GM12864 (cell line): ENCODE results near the gene RMI2.

ENCODE experiments used
- DNase-seq: peaks from one replicate; pipeline ENCODE4 v3.0.0-alpha.2; 2011; ENCODE audit warnings: low read depth
- H3K4me3 ChIP-seq: 2 replicates; pipeline ENCODE4 v1.5.1; 2011; ENCODE audit warnings: mild to moderate bottlenecking, low read depth, low read length, control low read depth
- CTCF ChIP-seq: IDR thresholded peaks from 2 replicates; pipeline ENCODE4 v1.5.1; 2011; ENCODE audit warnings: low read depth, mild to moderate bottlenecking, moderate library complexity, low read length, control low read depth, inconsistent platforms; ENCODE audit errors: missing control alignments

The RMI2 gene

GRCh38 chr16:11356573-11357331 is 11.5 kb downstream of the RMI2 start:
- no peak for DNase-seq
- TF ChIP-seq CTCF = peak; percentile 78
- no peak overlapping the region for H3K4me3 ChIP-seq

- TF ChIP-seq CTCF = no peak
- no peak for DNase-seq
- no peak overlapping the region for H3K4me3 ChIP-seq
Observed at GRCh38 chr16:11358531-11358930, 13.3 kb downstream of the RMI2 start.

GRCh38 chr16:11359370-11359769 is 14.1 kb downstream of the RMI2 start:
- DNase-seq = no peak
- no peak overlapping the region for H3K4me3 ChIP-seq
- no peak for TF ChIP-seq CTCF

- no peak overlapping the region for H3K4me3 ChIP-seq
- no peak for TF ChIP-seq CTCF
- DNase-seq = no peak
Observed at GRCh38 chr16:11360641-11361373, 15.5 kb downstream of the RMI2 start.

GRCh38 chr16:11361701-11362451 is 16.6 kb downstream of the RMI2 start:
- no peak for DNase-seq
- H3K4me3 ChIP-seq = peak overlapping the region; percentile 5; the same call in 1 of the 2 replicates

GRCh38 chr16:11363927-11364258 is 18.6 kb downstream of the RMI2 start:
- no peak for TF ChIP-seq CTCF
- DNase-seq = no peak
- no peak overlapping the region for H3K4me3 ChIP-seq

More at GRCh38 chr16:11361701-11362451, 16.6 kb downstream of the RMI2 start:
- TF ChIP-seq CTCF = no peak
